Skin of body (tissue), 2 donors: ENCODE measurements around the gene PTGDS. TPM values are rescaled to one million over a fixed set of nuclear protein-coding genes. Genes with fewer than 3 reads are reported as not detected.
A peak's percentile ranks its signal among the peaks of the same experiment; 100 is the strongest.

ENCODE experiments used
- DNase-seq: peaks from one replicate; lab custom pipeline; 2025; lab: John Stamatoyannopoulos, UW
- total RNA-seq: library from RNA; depleted of rRNA; stranded (reverse); fragments of >200 nt; gene quantifications from one replicate; pipeline ENCODE4 v1.2.3, GENCODE V29; 2014

Gene PTGDS
- total RNA-seq, 1 donor from 2014 or later = 15.3 TPM

- DNase-seq = no peak
Observed at GRCh38 chr9:136972335-136972734, 5.0 kb upstream of the PTGDS start.

GRCh38 chr9:136972743-136973142, 4.6 kb upstream of the PTGDS start:
- no peak for DNase-seq

GRCh38 chr9:136973618-136974617, 3.4 kb upstream of the PTGDS start:
- DNase-seq = no peak

GRCh38 chr9:136974817-136975535, 2.3 kb upstream of the PTGDS start:
- no peak for DNase-seq

- DNase-seq = no peak
Observed at GRCh38 chr9:136975644-136976043, 1.7 kb upstream of the PTGDS start.

- DNase-seq = no peak
Observed at GRCh38 chr9:136977649-136978072, 357 bp downstream of the PTGDS start.

- DNase-seq = peak; percentile 50
Observed at GRCh38 chr9:136978073-136978864, 965 bp downstream of the PTGDS start.

GRCh38 chr9:136978865-136979544, 1.7 kb downstream of the PTGDS start:
- no peak for DNase-seq

GRCh38 chr9:136979769-136980587, 2.7 kb downstream of the PTGDS start:
- DNase-seq = no peak

- DNase-seq = no peak
Observed at GRCh38 chr9:136980669-136981478, 3.6 kb downstream of the PTGDS start.

- DNase-seq = no peak
Observed at GRCh38 chr9:136981588-136982231, 4.4 kb downstream of the PTGDS start.

- DNase-seq = no peak
Observed at GRCh38 chr9:136982232-136983051, 5.1 kb downstream of the PTGDS start, which contains the start of gene LCNL1. Gene LCNL1, plus strand, starts transcription at chr9:136982993. Its CDS starts 594 bp downstream, at chr9:136983587.

GRCh38 chr9:136983167-136983566, 5.9 kb downstream of the PTGDS start:
- DNase-seq = no peak

- DNase-seq = no peak
Observed at GRCh38 chr9:136983656-136984314, 6.5 kb downstream of the PTGDS start.

- DNase-seq = no peak
Observed at GRCh38 chr9:136984464-136985026, 7.2 kb downstream of the PTGDS start.

GRCh38 chr9:136985027-136985602, 7.8 kb downstream of the PTGDS start:
- DNase-seq = no peak
